Fibroblast of the aortic adventitia (primary cell): Measurements from ENCODE around the gene CAMTA1. TPM values are rescaled to one million over a fixed set of nuclear protein-coding genes. Genes with fewer than 3 reads are reported as not detected.

Experiments used
- DNase-seq: peaks from one replicate; pipeline ENCODE4 v3.0.0-alpha.2; 2010; ENCODE audit warnings: low read depth
- H3K4me3 ChIP-seq: 2 replicates; pipeline ENCODE4 v1.5.1; 2011; ENCODE audit warnings: low read depth, mild to moderate bottlenecking, control low read depth, low read length, moderate library complexity
- CTCF ChIP-seq: IDR thresholded peaks from 2 replicates; pipeline ENCODE4 v1.5.1; 2011; ENCODE audit warnings: mild to moderate bottlenecking, low read length, control low read depth, inconsistent platforms; ENCODE audit not compliant: insufficient read depth
- total RNA-seq: library from RNA; depleted of rRNA; stranded (reverse); fragments of >200 nt; gene quantifications from 2 replicates; pipeline ENCODE4 v1.2.3, GENCODE V29; 2012; ENCODE audit warnings: low replicate concordance

CAMTA1 gene
- total RNA-seq, 1 donor = 91.9 TPM

GRCh38 chr1:6904476-6905170 lies 119.4 kb downstream of the CAMTA1 start:
- no peak overlapping the region for H3K4me3 ChIP-seq
- TF ChIP-seq CTCF = no peak
- DNase-seq = no peak

- DNase-seq = no peak
- TF ChIP-seq CTCF = no peak
- no peak overlapping the region for H3K4me3 ChIP-seq
Observed at GRCh38 chr1:6905331-6905730, 120.1 kb downstream of the CAMTA1 start.

GRCh38 chr1:6905790-6906189 lies 120.5 kb downstream of the CAMTA1 start:
- no peak for TF ChIP-seq CTCF
- no peak overlapping the region for H3K4me3 ChIP-seq
- DNase-seq = no peak

- H3K4me3 ChIP-seq = no peak overlapping the region
- no peak for TF ChIP-seq CTCF
- DNase-seq = no peak
Observed at GRCh38 chr1:6906783-6907182, 121.5 kb downstream of the CAMTA1 start.

GRCh38 chr1:6907201-6907600 lies 121.9 kb downstream of the CAMTA1 start:
- DNase-seq = no peak
- no peak for TF ChIP-seq CTCF
- H3K4me3 ChIP-seq = no peak overlapping the region

GRCh38 chr1:6907676-6908434 lies 122.6 kb downstream of the CAMTA1 start:
- H3K4me3 ChIP-seq = no peak overlapping the region
- no peak for DNase-seq
- no peak for TF ChIP-seq CTCF
